AG04450 (cell line): Measurements from ENCODE around the gene VTN. TPM values are rescaled to one million over a fixed set of nuclear protein-coding genes. Genes with fewer than 3 reads are reported as not detected.

Experiments
- CTCF ChIA-PET: fragments of 300-600, 350-600 bp; formaldehyde crosslinking; extraction: SDS; loops from one replicate; lab custom pipeline; 2022; ENCODE audit warnings: antibody characterized with exemption, inconsistent platforms; lab: Charles Lee
- POLR2A ChIA-PET: fragments of 350-600 bp; formaldehyde crosslinking; extraction: SDS; loops from one replicate; lab custom pipeline; 2021; ENCODE audit warnings: antibody characterized with exemption, inconsistent platforms; lab: Yijun Ruan, JAX
- DNase-seq: peaks from one replicate; pipeline ENCODE4 v3.0.0-alpha.2; 2011; ENCODE audit warnings: low read depth, low spot score
- H3K27ac ChIP-seq: one replicate; pipeline ENCODE4 v1.5.1; 2012; ENCODE audit warnings: low read depth, low read length, control low read depth
- H3K27me3 ChIP-seq: one replicate; pipeline ENCODE4 v1.6.0; 2012; ENCODE audit warnings: low read length; ENCODE audit not compliant: control insufficient read depth, insufficient read depth
- H3K4me3 ChIP-seq: 2 replicates; pipeline ENCODE4 v1.5.1; 2011; ENCODE audit warnings: mild to moderate bottlenecking, low read depth, low read length, control low read depth
- H3K9me3 ChIP-seq: 2 replicates; pipeline ENCODE4 v1.5.1; 2012; ENCODE audit warnings: low read length; ENCODE audit not compliant: control insufficient read depth, insufficient read depth
- CTCF ChIP-seq: IDR thresholded peaks from 2 replicates; pipeline ENCODE4 v1.5.1; 2011; ENCODE audit warnings: low read depth, low read length, control low read depth, inconsistent platforms
- polyA plus RNA-seq: library from polyadenylated mRNA; depleted of rRNA; stranded (reverse); fragments of >200 nt; gene quantifications from 2 replicates; pipeline ENCODE4 v1.2.3, GENCODE V29; 2011

VTN gene
- polyA plus RNA-seq, 1 experiment, result 0.53 TPM

DNA sequence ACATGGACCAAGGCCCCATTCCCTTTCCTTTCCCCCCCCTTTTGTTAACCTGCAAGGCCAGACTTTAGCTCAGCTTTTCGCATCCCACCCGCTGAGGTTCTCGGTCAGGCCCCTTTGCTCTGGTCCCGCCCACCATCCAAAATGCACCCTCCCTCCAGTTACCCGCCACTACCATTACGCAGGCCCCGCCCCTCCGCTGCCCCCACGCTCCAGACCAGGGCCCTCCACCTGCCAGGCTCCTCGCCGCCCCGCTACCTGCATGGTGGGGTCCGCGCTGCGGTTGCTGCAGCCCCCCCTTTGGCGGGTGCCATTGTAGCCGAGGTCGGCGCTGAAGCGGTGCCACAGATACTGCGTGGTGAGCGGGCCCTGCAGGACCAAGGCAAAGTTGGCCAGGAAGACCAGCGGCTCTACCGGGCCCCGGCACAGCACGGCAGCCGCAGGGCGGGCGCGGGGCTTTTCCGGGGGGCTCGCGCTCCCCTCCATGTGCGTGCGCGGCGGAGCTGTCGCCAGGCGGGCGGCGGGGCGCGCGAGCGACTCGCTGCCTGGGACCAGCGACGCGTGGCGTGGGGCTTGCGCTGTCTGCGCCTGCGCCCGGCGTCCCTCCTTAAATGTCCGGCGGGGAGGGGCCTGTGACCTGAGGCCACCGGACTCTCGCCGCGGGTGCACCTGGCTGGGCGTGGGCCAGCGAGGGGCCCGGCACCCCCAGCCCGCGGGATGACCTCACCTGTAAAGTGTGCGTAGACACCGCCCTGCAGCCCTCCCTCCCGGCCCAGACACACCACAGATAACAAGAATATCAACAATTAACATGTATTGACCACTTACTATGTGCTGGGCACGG is 35.7 kb upstream of the VTN start, which contains the start of gene SLC46A1:
Gene SLC46A1, minus strand, starts transcription at position 581 of the 841 bp plus-strand sequence. Its CDS starts 98 bp downstream, at position 483.
- H3K4me3 ChIP-seq, result peak within 1 kb of the TSS; percentile 72
- H3K9me3 ChIP-seq, result no peaks in the 10 kb centered on the region
- no peak within 1 kb of the TSS for H3K27ac ChIP-seq
- POLR2A ChIA-PET, result interaction anchor here (0.5 to 1.8 kb wide), 2 partner anchors 32 to 48 kb away, joined by 3 to 6 read pairs; partner anchors contain the start of gene POLDIP2
- CTCF ChIA-PET, result interaction anchor here (0.9 to 6.2 kb wide), 2 partner anchors 12 to 512 kb away, joined by 3 to 39 read pairs; partner anchors contain the start of gene LYRM9
- DNase-seq, result no peak
- peaks cover 3% of the 10 kb centered on the region for H3K27me3 ChIP-seq
- no peak for TF ChIP-seq CTCF

- Histone ChIP-seq H3K9me3 (no peaks in the 10 kb centered on the region), H3K27ac (no peak overlapping the region), H3K4me3 (peak overlapping the region; percentile 72), H3K27me3 (peaks cover 3% of the 10 kb centered on the region)
- ChIA-PET POLR2A (interaction anchor here (0.5 to 1.8 kb wide), 2 partner anchors 31 to 48 kb away, joined by 3 to 6 read pairs; partner anchors contain the start of gene POLDIP2), CTCF (interaction anchor here (0.9 to 6.2 kb wide), 2 partner anchors 12 to 511 kb away, joined by 3 to 39 read pairs; partner anchors contain the start of gene LYRM9)
- TF ChIP-seq CTCF, result no peak
- no peak for DNase-seq
These were observed 34.9 kb upstream of the VTN start for GRCh38 chr17:28404812-28405570.

DNA sequence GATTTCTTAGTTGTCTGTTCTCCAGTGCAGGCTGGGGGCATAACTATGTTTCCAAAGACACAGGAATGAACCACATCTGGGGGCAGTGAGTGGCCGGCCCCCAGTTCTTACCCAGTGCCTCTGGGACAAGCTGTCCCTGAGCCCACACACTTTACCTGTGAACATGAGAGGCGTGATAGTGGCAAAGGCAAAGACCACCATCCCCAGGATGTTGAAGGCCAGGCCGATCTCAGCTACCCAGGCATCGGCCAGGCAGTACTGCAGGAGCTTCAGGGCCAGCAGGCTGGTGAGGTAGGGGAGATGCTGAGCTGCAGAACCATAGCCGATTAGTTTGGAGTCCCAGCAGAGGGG is 34.3 kb upstream of the VTN start:
- Histone ChIP-seq H3K27me3 (peaks cover 2% of the 10 kb centered on the region), H3K9me3 (no peaks in the 10 kb centered on the region), H3K27ac (no peak overlapping the region), H3K4me3 (no peak overlapping the region)
- TF ChIP-seq CTCF, result no peak
- CTCF ChIA-PET, result interaction anchor here (6.2 kb wide), 1 partner anchor 13 kb away, joined by 39 read pairs; no protein-coding TSS in a partner anchor
- no peak for DNase-seq
- POLR2A ChIA-PET, result interaction anchor here (1.1 to 1.8 kb wide), 2 partner anchors 33 to 47 kb away, joined by 3 to 6 read pairs; partner anchors contain the start of genes POLDIP2 and SARM1

- ChIA-PET POLR2A (interaction anchor here (1.1 kb wide), 1 partner anchor 33 kb away, joined by 3 read pairs; the partner anchor contains the start of gene SARM1), CTCF (interaction anchor here (6.2 kb wide), 1 partner anchor 13 kb away, joined by 39 read pairs; no protein-coding TSS in a partner anchor)
- Histone ChIP-seq H3K27me3 (no peaks in the 10 kb centered on the region), H3K27ac (no peak overlapping the region), H3K9me3 (no peaks in the 10 kb centered on the region), H3K4me3 (no peak overlapping the region)
- TF ChIP-seq CTCF, result no peak
- no peak for DNase-seq
These were observed 33.9 kb upstream of the VTN start for GRCh38 chr17:28404007-28404406.
